Type B pancreatic cell (in vitro differentiated cells): Measurements from ENCODE around the gene RRAGC. TPM values are rescaled to one million over a fixed set of nuclear protein-coding genes. Genes with fewer than 3 reads are reported as not detected.

ENCODE experiments used
- DNase-seq: peaks from one replicate; pipeline ENCODE4 v3.0.0; 2021; ENCODE audit warnings: mixed read lengths; ENCODE audit not compliant: unreplicated experiment; ENCODE audit errors: extremely low spot score
- H3K27ac Mint-ChIP-seq: 2 replicates; pipeline ENCODE4 v1.8.0; 2021; ENCODE audit warnings: mild to moderate bottlenecking, mixed read lengths
- H3K27me3 Mint-ChIP-seq: 2 replicates; pipeline ENCODE4 v1.8.0; 2021; ENCODE audit warnings: mixed read lengths
- H3K36me3 Mint-ChIP-seq: 2 replicates; pipeline ENCODE4 v1.8.0; 2021; ENCODE audit warnings: mixed read lengths
- H3K4me1 Mint-ChIP-seq: one replicate; pipeline ENCODE4 v1.8.0; 2021; ENCODE audit warnings: mixed read lengths; ENCODE audit not compliant: unreplicated experiment
- H3K4me3 Mint-ChIP-seq: 2 replicates; pipeline ENCODE4 v1.8.0; 2021; ENCODE audit warnings: mild to moderate bottlenecking, mixed read lengths
- H3K9me3 Mint-ChIP-seq: 2 replicates; pipeline ENCODE4 v1.8.0; 2021; ENCODE audit warnings: mixed read lengths
- CTCF ChIP-seq: fragments of 200-600 bp; sonication (generic); conservative IDR thresholded peaks from 2 replicates; pipeline ENCODE4 v1.5.0; 2021; ENCODE audit warnings: antibody characterized with exemption, mild to moderate bottlenecking
- total RNA-seq: library from RNA; stranded (reverse); gene quantifications from 2 replicates; pipeline ENCODE4 v1.2.1, GENCODE V29; 2021; ENCODE audit warnings: low replicate concordance

Gene RRAGC
- total RNA-seq, 1 donor from 2014 or later = 25.3 TPM

GRCh38 chr1:38896169-38896568 lies 36.6 kb upstream of the RRAGC start:
- no peaks in the 10 kb centered on the region for H3K4me1 Mint-ChIP-seq
- no peaks in the 10 kb centered on the region for H3K9me3 Mint-ChIP-seq
- no peaks in the 10 kb centered on the region for H3K36me3 Mint-ChIP-seq
- H3K27ac Mint-ChIP-seq = no peak overlapping the region
- no peak for TF ChIP-seq CTCF
- no peak overlapping the region for H3K4me3 Mint-ChIP-seq
- no peaks in the 10 kb centered on the region for H3K27me3 Mint-ChIP-seq
- no peak for DNase-seq

- no peaks in the 10 kb centered on the region for H3K27me3 Mint-ChIP-seq
Measured at GRCh38 chr1:38892976-38893375, 33.4 kb upstream of the RRAGC start.

GRCh38 chr1:38891753-38892152 lies 32.2 kb upstream of the RRAGC start:
- no peaks in the 10 kb centered on the region for H3K9me3 Mint-ChIP-seq
- no peak overlapping the region for H3K4me3 Mint-ChIP-seq
- no peaks in the 10 kb centered on the region for H3K27me3 Mint-ChIP-seq
- H3K4me1 Mint-ChIP-seq = no peaks in the 10 kb centered on the region
- H3K36me3 Mint-ChIP-seq = peaks cover 3% of the 10 kb centered on the region
- no peak overlapping the region for H3K27ac Mint-ChIP-seq
- DNase-seq = no peak
- TF ChIP-seq CTCF = peak; percentile 25

More at GRCh38 chr1:38892976-38893375, 33.4 kb upstream of the RRAGC start:
- no peak for DNase-seq
- no peaks in the 10 kb centered on the region for H3K9me3 Mint-ChIP-seq
- peaks cover 3% of the 10 kb centered on the region for H3K36me3 Mint-ChIP-seq
- no peak overlapping the region for H3K4me3 Mint-ChIP-seq
- no peak for TF ChIP-seq CTCF
- H3K4me1 Mint-ChIP-seq = no peaks in the 10 kb centered on the region
- no peak overlapping the region for H3K27ac Mint-ChIP-seq

GRCh38 chr1:38889589-38889988 lies 30.0 kb upstream of the RRAGC start:
- no peak for DNase-seq
- Mint-ChIP-seq H3K4me3 (no peak overlapping the region), H3K27ac (no peak overlapping the region), H3K9me3 (no peaks in the 10 kb centered on the region), H3K27me3 (no peaks in the 10 kb centered on the region), H3K4me1 (no peaks in the 10 kb centered on the region), H3K36me3 (peaks cover 3% of the 10 kb centered on the region)
- no peak for TF ChIP-seq CTCF

- DNase-seq = no peak
- H3K36me3 Mint-ChIP-seq = peaks cover 3% of the 10 kb centered on the region
- no peaks in the 10 kb centered on the region for H3K27me3 Mint-ChIP-seq
- no peak for TF ChIP-seq CTCF
- no peak overlapping the region for H3K27ac Mint-ChIP-seq
- H3K4me1 Mint-ChIP-seq = no peaks in the 10 kb centered on the region
- H3K9me3 Mint-ChIP-seq = no peaks in the 10 kb centered on the region
- H3K4me3 Mint-ChIP-seq = no peak overlapping the region
Measured at GRCh38 chr1:38888423-38889333, 29.1 kb upstream of the RRAGC start.
